Left ventricle myocardium inferior (tissue), 1 donor: ENCODE measurements around the gene ARHGAP10. TPM values are rescaled to one million over a fixed set of nuclear protein-coding genes. Genes with fewer than 3 reads are reported as not detected.

Experiments used
- DNase-seq: peaks from one replicate; pipeline ENCODE4 v3.0.0-alpha.2; 2020
- H3K27ac ChIP-seq: fragments of 200-600 bp; replicated peaks from 2 replicates; pipeline ENCODE4 v1.8.0; 2021
- H3K27me3 ChIP-seq: fragments of 200-600 bp; 2 replicates; pipeline ENCODE4 v1.8.0; 2021; ENCODE audit warnings: low read depth
- H3K36me3 ChIP-seq: fragments of 200-600 bp; 2 replicates; pipeline ENCODE4 v1.8.0; 2021
- H3K4me1 ChIP-seq: fragments of 200-600 bp; 2 replicates; pipeline ENCODE4 v1.8.0; 2021
- H3K4me3 ChIP-seq: fragments of 200-600 bp; 2 replicates; pipeline ENCODE4 v1.8.0; 2021; ENCODE audit warnings: mild to moderate bottlenecking, moderate library complexity
- H3K9me3 ChIP-seq: fragments of 200-600 bp; replicated peaks from 2 replicates; pipeline ENCODE4 v1.8.0; 2021
- intact Hi-C: fragments of 100-400 bp; cut with micrococcal nuclease; formaldehyde crosslinking; loops from one replicate; pipeline ENCODE4 v1.11.0; 2022
- long read RNA-seq: library from polyadenylated mRNA; unstranded; transcript quantifications from one replicate; pipeline ENCODE4 v2.0.0, GENCODE V29; 2021
- total RNA-seq: library from RNA; stranded (reverse); fragmentation: NEBNext Ultra II Directional; extraction: Animal tissue kit (Norgen Biotek cat#: 25700); gene quantifications from one replicate; pipeline ENCODE4 v1.2.1, GENCODE V29; 2021
- TF ChIP-seq, protein P1 (sequence below): fragments of 200-600 bp; IDR thresholded peaks from 2 replicates; pipeline ENCODE4 v1.8.0; 2021; ENCODE audit warnings: antibody characterized with exemption, mild to moderate bottlenecking, borderline replicate concordance
- donor health status: DM: no; HTN: yes; CAD: no; lungs with severe emphysema.

The ARHGAP10 gene
- total RNA-seq: 59.7 TPM
- long read RNA-seq, transcript ARHGAP10-201 (23 exons, 3,299 nt): major isoform, 44 of 104 reads
- long read RNA-seq, partial matches to known transcripts: 24 of 104 reads
- long read RNA-seq, other reads (novel, unspliced or antisense): 36 of 104 reads

- intact Hi-C loops: no loop called here
- H3K27me3 ChIP-seq: no peaks in the 10 kb centered on the region
- peak within 1 kb of the TSS; percentile 97 for H3K27ac ChIP-seq
- TF ChIP-seq, protein P1, sequence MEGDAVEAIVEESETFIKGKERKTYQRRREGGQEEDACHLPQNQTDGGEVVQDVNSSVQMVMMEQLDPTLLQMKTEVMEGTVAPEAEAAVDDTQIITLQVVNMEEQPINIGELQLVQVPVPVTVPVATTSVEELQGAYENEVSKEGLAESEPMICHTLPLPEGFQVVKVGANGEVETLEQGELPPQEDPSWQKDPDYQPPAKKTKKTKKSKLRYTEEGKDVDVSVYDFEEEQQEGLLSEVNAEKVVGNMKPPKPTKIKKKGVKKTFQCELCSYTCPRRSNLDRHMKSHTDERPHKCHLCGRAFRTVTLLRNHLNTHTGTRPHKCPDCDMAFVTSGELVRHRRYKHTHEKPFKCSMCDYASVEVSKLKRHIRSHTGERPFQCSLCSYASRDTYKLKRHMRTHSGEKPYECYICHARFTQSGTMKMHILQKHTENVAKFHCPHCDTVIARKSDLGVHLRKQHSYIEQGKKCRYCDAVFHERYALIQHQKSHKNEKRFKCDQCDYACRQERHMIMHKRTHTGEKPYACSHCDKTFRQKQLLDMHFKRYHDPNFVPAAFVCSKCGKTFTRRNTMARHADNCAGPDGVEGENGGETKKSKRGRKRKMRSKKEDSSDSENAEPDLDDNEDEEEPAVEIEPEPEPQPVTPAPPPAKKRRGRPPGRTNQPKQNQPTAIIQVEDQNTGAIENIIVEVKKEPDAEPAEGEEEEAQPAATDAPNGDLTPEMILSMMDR: no peak
- peak; percentile 83 for DNase-seq
- H3K4me1 ChIP-seq: peaks cover 55% of the 10 kb centered on the region
- no peaks in the 10 kb centered on the region for H3K9me3 ChIP-seq
- no peaks in the 10 kb centered on the region for H3K36me3 ChIP-seq
- H3K4me3 ChIP-seq: peak within 1 kb of the TSS; percentile 93
Measured at GRCh38 chr4:147731580-147732517, at the start of gene ARHGAP10. Gene ARHGAP10, plus strand, starts transcription at chr4:147732088. Its CDS starts 214 bp downstream, at chr4:147732302.

DNA sequence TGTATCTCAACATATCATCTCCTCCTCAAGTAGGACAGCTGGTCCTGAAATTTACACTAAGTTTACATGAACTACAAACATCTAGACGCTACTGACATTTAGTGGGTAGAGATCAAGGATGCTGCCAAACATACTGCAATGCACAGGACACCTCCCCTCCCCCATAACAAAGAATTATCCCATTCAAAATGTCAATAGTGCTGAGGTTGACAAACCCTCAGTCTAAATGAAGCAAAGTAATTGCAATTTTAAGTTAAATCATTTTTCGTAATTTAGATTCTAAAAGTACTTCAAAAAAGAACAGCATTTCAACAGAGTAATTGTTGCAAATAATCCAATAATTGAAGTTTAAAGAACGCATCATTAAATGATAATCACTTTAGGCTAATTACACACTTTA lies 49.1 kb upstream of the ARHGAP10 start:
- intact Hi-C loops: no loop called here
- H3K4me3 ChIP-seq: peak overlapping the region; percentile 90
- H3K4me1 ChIP-seq: peaks cover 45% of the 10 kb centered on the region
- no peaks in the 10 kb centered on the region for H3K27me3 ChIP-seq
- TF ChIP-seq, protein P1: no peak
- H3K36me3 ChIP-seq: peaks cover 7% of the 10 kb centered on the region
- H3K9me3 ChIP-seq: no peaks in the 10 kb centered on the region
- no peak for DNase-seq
- H3K27ac ChIP-seq: peak overlapping the region; percentile 92

GRCh38 chr4:147683188-147683591 lies 48.7 kb upstream of the ARHGAP10 start:
- H3K36me3 ChIP-seq: peaks cover 5% of the 10 kb centered on the region
- TF ChIP-seq, protein P1: no peak
- H3K9me3 ChIP-seq: no peaks in the 10 kb centered on the region
- DNase-seq: no peak
- intact Hi-C loops: no loop called here
- H3K27me3 ChIP-seq: no peaks in the 10 kb centered on the region
- H3K4me3 ChIP-seq: peak overlapping the region; percentile 90
- H3K4me1 ChIP-seq: peaks cover 41% of the 10 kb centered on the region
- H3K27ac ChIP-seq: peak overlapping the region; percentile 92

- intact Hi-C loops: no loop called here
- Histone ChIP-seq H3K36me3 (no peaks in the 10 kb centered on the region), H3K4me1 (peaks cover 33% of the 10 kb centered on the region), H3K27ac (peak within 1 kb of the TSS; percentile 92), H3K27me3 (no peaks in the 10 kb centered on the region), H3K9me3 (no peaks in the 10 kb centered on the region), H3K4me3 (peak within 1 kb of the TSS; percentile 90)
- TF ChIP-seq, protein P1: no peak
- peak; percentile 92 for DNase-seq
Measured at GRCh38 chr4:147683717-147684700, 47.9 kb upstream of the ARHGAP10 start, which contains the start of gene PRMT9. Gene PRMT9, minus strand, starts transcription at chr4:147684163. Its CDS starts 176 bp downstream, at chr4:147683987.

- intact Hi-C loops: no loop called here
- peaks cover 9% of the 10 kb centered on the region for H3K4me1 ChIP-seq
- H3K9me3 ChIP-seq: no peaks in the 10 kb centered on the region
Measured at GRCh38 chr4:147689067-147689466, 42.8 kb upstream of the ARHGAP10 start.

More at GRCh38 chr4:147689067-147689466, 42.8 kb upstream of the ARHGAP10 start:
- TF ChIP-seq, protein P1: no peak
- Histone ChIP-seq H3K27ac (no peak overlapping the region), H3K27me3 (no peaks in the 10 kb centered on the region), H3K4me3 (no peak overlapping the region), H3K36me3 (no peaks in the 10 kb centered on the region)
- no peak for DNase-seq
